GM21825 (cell line): ENCODE measurements around the gene CT45A2.
"Not testable (repeated sequence)": the region's sequence is repeated elsewhere in the genome, so short reads cannot be mapped to it uniquely, and the experiment has no call there.

Experiments
- ATAC-seq: cut with Tn5 transposase; IDR thresholded peaks from one replicate; pipeline ENCODE4 v1.9.1; 2021; ENCODE audit warnings: mild to moderate bottlenecking, moderate library complexity; ENCODE audit not compliant: unreplicated experiment

Gene CT45A2

GRCh38 chrX:135819912-135820311 lies at the start of gene CT45A2:
Gene CT45A2 (minus strand): TSS chrX:135820012. CDS start chrX:135816265, 3,747 bp downstream.
- not testable (repeated sequence) for ATAC-seq

GRCh38 chrX:135854438-135854837 lies 34.6 kb upstream of the CT45A2 start, which contains the start of gene CT45A8:
Gene CT45A8 (minus strand): TSS chrX:135854538. CDS start chrX:135850783, 3,755 bp downstream.
- ATAC-seq: not testable (repeated sequence)

- not testable (repeated sequence) for ATAC-seq
Measured at GRCh38 chrX:135837180-135837579, 17.4 kb upstream of the CT45A2 start, which contains the start of gene CT45A7. Gene CT45A7 (minus strand): TSS chrX:135837280. CDS start chrX:135833533, 3,747 bp downstream.

GRCh38 chrX:135802687-135803086 lies 17.1 kb downstream of the CT45A2 start, which contains the start of gene CT45A6:
Gene CT45A6 (minus strand): TSS chrX:135802787. CDS start chrX:135798993, 3,794 bp downstream.
- ATAC-seq: not testable (repeated sequence)

- ATAC-seq: not testable (repeated sequence)
Measured at GRCh38 chrX:135785403-135785802, 34.4 kb downstream of the CT45A2 start, which contains the start of gene CT45A5. Gene CT45A5 (minus strand): TSS chrX:135785503. CDS start chrX:135781729, 3,774 bp downstream.

- ATAC-seq: not testable (repeated sequence)
Measured at GRCh38 chrX:135768091-135768490, 51.7 kb downstream of the CT45A2 start, which contains the start of gene CT45A3. Gene CT45A3 (minus strand): TSS chrX:135768191. CDS start chrX:135764444, 3,747 bp downstream.
